ENCODE data around the gene DENND2A.

DENND2A gene

DNA sequence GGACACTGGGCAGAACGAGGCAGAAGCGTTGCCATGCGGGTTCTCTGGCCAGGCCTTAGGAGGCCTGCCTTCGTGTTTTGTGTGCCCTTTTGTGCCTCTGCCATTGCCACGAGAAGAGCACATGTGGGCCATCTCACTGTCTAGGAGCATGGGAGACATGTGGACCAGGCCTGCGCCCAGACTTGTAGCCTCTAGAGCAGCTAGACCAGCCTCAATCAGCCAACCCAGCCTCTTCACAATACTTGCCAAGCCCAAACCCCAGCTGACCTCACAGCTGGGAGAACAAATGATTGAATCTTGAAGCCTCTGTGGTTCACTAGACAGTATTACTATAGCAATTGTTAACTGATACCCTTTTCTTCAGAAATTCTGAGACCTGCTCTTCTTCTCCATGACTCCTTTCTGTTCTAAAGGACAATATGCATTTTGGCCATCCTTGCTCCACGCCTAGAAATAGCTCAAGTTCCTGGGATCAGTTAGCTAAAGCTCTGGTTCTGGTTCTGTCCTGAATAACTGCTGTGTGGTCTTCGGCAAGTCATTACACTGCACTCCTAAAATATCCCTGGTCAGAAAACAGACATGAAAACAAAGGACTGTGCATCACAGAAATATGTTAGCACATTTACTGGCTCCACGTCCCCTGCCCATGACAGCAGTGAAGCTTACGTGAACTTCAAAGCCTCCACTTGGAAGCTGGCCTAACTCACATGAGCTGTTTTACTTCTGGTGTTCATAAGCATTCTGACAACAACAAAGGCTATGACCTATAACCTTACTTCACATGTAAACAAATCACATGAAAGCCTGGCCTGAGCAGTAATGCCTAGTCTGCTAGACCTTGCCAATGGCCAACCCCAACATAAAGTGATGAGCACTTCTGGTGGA lies 89.0 kb downstream of the DENND2A start:
- Histone ChIP-seq H3K36me3 (ENCODE audit: insufficient read depth, low read length) (no peaks in the 10 kb centered on the region), H4K20me1 (ENCODE audit: insufficient read depth, low read length) (no peaks in the 10 kb centered on the region), H3K79me2 (ENCODE audit: insufficient read depth, low read length) (no peaks in the 10 kb centered on the region), H3K27ac (ENCODE audit: low read depth, low read length, poor library complexity, severe bottlenecking) (no peak overlapping the region), H3K9me3 (ENCODE audit: low read length) (no peaks in the 10 kb centered on the region), H3F3A (ENCODE audit: insufficient read depth, low read length) (no peaks in the 10 kb centered on the region), H3K9me2 (ENCODE audit: low read depth, low read length) (no peaks in the 10 kb centered on the region), H3K9ac (ENCODE audit: low read length) (no peak overlapping the region), H2AFZ (ENCODE audit: low read length) (no peak overlapping the region), H3K4me1 (ENCODE audit: insufficient read depth, low read length, severe bottlenecking) (no peaks in the 10 kb centered on the region), H3K4me3 (ENCODE audit: low read depth, low read length, poor library complexity, severe bottlenecking) (no peak overlapping the region), H3K4me2 (ENCODE audit: low read length) (no peak overlapping the region), H3K27me3 (ENCODE audit: insufficient read depth, low read length) (peaks cover 8% of the 10 kb centered on the region; the same call in 1 of the 2 replicates)
- TF ChIP-seq, protein P1, sequence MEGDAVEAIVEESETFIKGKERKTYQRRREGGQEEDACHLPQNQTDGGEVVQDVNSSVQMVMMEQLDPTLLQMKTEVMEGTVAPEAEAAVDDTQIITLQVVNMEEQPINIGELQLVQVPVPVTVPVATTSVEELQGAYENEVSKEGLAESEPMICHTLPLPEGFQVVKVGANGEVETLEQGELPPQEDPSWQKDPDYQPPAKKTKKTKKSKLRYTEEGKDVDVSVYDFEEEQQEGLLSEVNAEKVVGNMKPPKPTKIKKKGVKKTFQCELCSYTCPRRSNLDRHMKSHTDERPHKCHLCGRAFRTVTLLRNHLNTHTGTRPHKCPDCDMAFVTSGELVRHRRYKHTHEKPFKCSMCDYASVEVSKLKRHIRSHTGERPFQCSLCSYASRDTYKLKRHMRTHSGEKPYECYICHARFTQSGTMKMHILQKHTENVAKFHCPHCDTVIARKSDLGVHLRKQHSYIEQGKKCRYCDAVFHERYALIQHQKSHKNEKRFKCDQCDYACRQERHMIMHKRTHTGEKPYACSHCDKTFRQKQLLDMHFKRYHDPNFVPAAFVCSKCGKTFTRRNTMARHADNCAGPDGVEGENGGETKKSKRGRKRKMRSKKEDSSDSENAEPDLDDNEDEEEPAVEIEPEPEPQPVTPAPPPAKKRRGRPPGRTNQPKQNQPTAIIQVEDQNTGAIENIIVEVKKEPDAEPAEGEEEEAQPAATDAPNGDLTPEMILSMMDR (IDR thresholded peaks at IDR 0.05; ENCODE audit: low read length), result no peak
- no peak for TF ChIP-seq EZH2 (IDR thresholded peaks at IDR 0.05; ENCODE audit: borderline replicate concordance, low read length)

DNA sequence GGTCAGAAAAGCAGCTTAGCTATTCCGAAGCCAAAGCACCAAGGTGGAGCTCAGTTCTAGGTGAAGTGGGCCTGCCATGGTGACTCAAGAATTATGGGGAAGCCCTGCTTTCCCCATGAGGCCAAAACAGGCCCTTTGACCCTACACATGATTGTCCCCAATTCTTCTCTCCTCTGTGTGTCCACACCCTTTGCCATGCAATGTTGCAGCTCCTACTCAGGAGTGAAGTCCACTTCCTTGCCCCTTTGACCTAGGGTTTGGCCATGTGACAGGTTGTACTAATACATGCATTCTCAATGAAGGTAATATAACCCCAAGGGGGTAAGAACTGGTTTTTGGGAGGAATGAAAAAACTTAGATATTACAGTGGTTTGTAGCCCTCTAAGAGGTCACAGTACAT lies 93.7 kb downstream of the DENND2A start:
- TF ChIP-seq, protein P1 (IDR thresholded peaks at IDR 0.05; ENCODE audit: low read length), result no peak
- TF ChIP-seq EZH2 (IDR thresholded peaks at IDR 0.05; ENCODE audit: borderline replicate concordance, low read length), result no peak
- H3K27me3 ChIP-seq (ENCODE audit: insufficient read depth, low read length), result peaks cover 13% of the 10 kb centered on the region
- H3K27ac ChIP-seq (ENCODE audit: low read depth, low read length, poor library complexity, severe bottlenecking), result no peak overlapping the region
- no peak overlapping the region for H2AFZ ChIP-seq (ENCODE audit: low read length)
- no peaks in the 10 kb centered on the region for H3K9me3 ChIP-seq (ENCODE audit: low read length)
- no peaks in the 10 kb centered on the region for H3K4me1 ChIP-seq (ENCODE audit: insufficient read depth, low read length, severe bottlenecking)
- H3K9me2 ChIP-seq (ENCODE audit: low read depth, low read length), result no peaks in the 10 kb centered on the region
- no peaks in the 10 kb centered on the region for H3K79me2 ChIP-seq (ENCODE audit: insufficient read depth, low read length)
- no peak overlapping the region for H3K9ac ChIP-seq (ENCODE audit: low read length)
- no peaks in the 10 kb centered on the region for H4K20me1 ChIP-seq (ENCODE audit: insufficient read depth, low read length)
- H3K36me3 ChIP-seq (ENCODE audit: insufficient read depth, low read length), result no peaks in the 10 kb centered on the region
- H3K4me3 ChIP-seq (ENCODE audit: low read depth, low read length, poor library complexity, severe bottlenecking), result no peak overlapping the region
- no peaks in the 10 kb centered on the region for H3F3A ChIP-seq (ENCODE audit: insufficient read depth, low read length)
- no peak overlapping the region for H3K4me2 ChIP-seq (ENCODE audit: low read length)

DNA sequence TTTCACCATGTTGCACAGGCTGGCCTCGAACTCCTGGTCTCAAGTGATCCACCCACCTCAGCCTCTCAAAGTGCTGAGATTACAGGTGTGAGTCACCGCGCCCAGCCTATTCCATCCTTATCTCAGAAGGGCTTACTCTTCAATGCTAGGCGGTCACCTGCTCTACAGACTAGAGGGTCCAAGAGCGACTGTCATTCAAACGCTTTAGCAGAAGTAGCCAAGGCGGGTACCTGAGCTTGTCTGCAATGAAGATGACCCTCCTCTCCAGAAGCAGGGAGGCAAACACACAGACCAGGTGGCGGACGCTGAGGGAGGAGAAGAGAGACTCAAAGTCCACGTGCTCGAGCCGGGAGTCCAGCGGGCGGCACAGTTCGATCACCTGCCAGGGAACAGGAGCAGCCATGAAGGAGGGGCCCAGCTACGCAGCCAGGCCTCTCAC lies 96.2 kb downstream of the DENND2A start:
- Histone ChIP-seq H3F3A (ENCODE audit: insufficient read depth, low read length) (no peaks in the 10 kb centered on the region), H3K4me2 (ENCODE audit: low read length) (no peak overlapping the region)

More for the DNA sequence above, 96.2 kb downstream of the DENND2A start:
- no peaks in the 10 kb centered on the region for H3K79me2 ChIP-seq (ENCODE audit: insufficient read depth, low read length)
- TF ChIP-seq, protein P1 (IDR thresholded peaks at IDR 0.05; ENCODE audit: low read length), result no peak
- TF ChIP-seq EZH2 (IDR thresholded peaks at IDR 0.05; ENCODE audit: borderline replicate concordance, low read length), result no peak
- no peaks in the 10 kb centered on the region for H3K36me3 ChIP-seq (ENCODE audit: insufficient read depth, low read length)
- no peaks in the 10 kb centered on the region for H3K4me1 ChIP-seq (ENCODE audit: insufficient read depth, low read length, severe bottlenecking)
- H2AFZ ChIP-seq (ENCODE audit: low read length), result no peak overlapping the region
- no peak overlapping the region for H3K9ac ChIP-seq (ENCODE audit: low read length)
- no peak overlapping the region for H3K27ac ChIP-seq (ENCODE audit: low read depth, low read length, poor library complexity, severe bottlenecking)
- H4K20me1 ChIP-seq (ENCODE audit: insufficient read depth, low read length), result no peaks in the 10 kb centered on the region
- H3K27me3 ChIP-seq (ENCODE audit: insufficient read depth, low read length), result peaks cover 16% of the 10 kb centered on the region
- H3K4me3 ChIP-seq (ENCODE audit: low read depth, low read length, poor library complexity, severe bottlenecking), result no peak overlapping the region
- H3K9me2 ChIP-seq (ENCODE audit: low read depth, low read length), result no peaks in the 10 kb centered on the region
- no peaks in the 10 kb centered on the region for H3K9me3 ChIP-seq (ENCODE audit: low read length)

All from OCI-LY1 (cell line).